Brain microvascular endothelial cell (primary cell): Measurements from ENCODE around the gene OPRL1.

Source experiments
- DNase-seq: peaks from one replicate; pipeline ENCODE4 v3.0.0-alpha.2; 2020
- H3K27ac ChIP-seq: fragments of 250-450 bp; sonication (Bioruptor Pico); 2 replicates; pipeline ENCODE4 v1.5.1; 2020; ENCODE audit warnings: mild to moderate bottlenecking, moderate library complexity
- H3K27me3 ChIP-seq: fragments of 250-450 bp; sonication (Bioruptor Pico); replicated peaks from 2 replicates; pipeline ENCODE4 v1.5.1; 2020; ENCODE audit warnings: mild to moderate bottlenecking
- H3K36me3 ChIP-seq: fragments of 250-450 bp; sonication (Bioruptor Pico); replicated peaks from 2 replicates; pipeline ENCODE4 v1.5.1; 2020; ENCODE audit warnings: mild to moderate bottlenecking
- H3K4me3 ChIP-seq: 2 replicates; pipeline ENCODE4 v1.5.1; 2011; ENCODE audit warnings: low read depth, mild to moderate bottlenecking, control low read depth, low read length, moderate library complexity
- in situ Hi-C: cut with HindIII; loops from 2 replicates; pipeline ENCODE4 v1.10.0; 2017; ENCODE audit warnings: low sequenced_read_pairs, low pct_ligation_motif_present
- TF ChIP-seq, protein P1 (sequence below): IDR thresholded peaks from 2 replicates; pipeline ENCODE4 v1.5.1; 2011; ENCODE audit warnings: low read depth, mild to moderate bottlenecking, moderate library complexity, low read length, control low read depth, inconsistent platforms; ENCODE audit errors: missing control alignments

OPRL1 gene

DNA sequence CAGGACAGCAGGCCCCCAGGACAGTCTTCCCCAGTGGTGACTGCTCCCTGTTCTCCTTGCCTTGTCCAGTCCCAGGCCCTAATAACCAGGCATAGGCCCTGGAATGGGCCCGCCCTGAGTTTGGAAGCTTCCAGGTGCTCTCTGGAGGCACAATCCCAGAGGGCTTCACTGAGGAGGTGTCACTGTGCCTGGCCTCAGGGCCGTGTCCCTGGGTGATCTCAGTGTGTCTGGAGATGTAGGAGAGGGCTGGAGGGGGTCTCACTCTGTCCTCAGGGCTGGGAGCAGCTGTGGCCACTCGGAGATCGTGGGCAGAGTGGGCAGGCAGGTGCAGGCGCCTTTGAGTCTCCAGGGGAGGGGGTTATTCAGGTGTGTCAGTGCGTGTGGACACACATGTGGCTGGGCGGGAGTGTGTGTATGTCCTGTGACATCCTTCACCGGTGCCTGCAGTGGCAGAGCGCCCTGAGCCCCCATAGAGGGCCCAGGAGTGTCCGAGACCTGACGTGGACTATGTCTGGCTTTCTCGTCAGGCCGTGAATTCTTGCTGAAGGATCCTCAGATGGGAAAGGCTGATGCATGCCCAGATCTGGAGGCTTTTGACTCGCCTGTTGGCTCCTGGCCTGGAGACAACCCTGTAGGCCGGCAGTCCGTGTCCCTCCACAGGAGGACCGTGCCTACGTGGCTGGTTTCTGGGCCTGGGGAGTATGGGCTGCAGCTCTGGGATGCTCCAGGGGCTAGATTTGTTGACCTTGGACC is 33.0 kb downstream of the OPRL1 start:
- TF ChIP-seq, protein P1, sequence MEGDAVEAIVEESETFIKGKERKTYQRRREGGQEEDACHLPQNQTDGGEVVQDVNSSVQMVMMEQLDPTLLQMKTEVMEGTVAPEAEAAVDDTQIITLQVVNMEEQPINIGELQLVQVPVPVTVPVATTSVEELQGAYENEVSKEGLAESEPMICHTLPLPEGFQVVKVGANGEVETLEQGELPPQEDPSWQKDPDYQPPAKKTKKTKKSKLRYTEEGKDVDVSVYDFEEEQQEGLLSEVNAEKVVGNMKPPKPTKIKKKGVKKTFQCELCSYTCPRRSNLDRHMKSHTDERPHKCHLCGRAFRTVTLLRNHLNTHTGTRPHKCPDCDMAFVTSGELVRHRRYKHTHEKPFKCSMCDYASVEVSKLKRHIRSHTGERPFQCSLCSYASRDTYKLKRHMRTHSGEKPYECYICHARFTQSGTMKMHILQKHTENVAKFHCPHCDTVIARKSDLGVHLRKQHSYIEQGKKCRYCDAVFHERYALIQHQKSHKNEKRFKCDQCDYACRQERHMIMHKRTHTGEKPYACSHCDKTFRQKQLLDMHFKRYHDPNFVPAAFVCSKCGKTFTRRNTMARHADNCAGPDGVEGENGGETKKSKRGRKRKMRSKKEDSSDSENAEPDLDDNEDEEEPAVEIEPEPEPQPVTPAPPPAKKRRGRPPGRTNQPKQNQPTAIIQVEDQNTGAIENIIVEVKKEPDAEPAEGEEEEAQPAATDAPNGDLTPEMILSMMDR = no peak
- no peak for DNase-seq
- in situ Hi-C loops = no loop called here
- H3K4me3 ChIP-seq = no peak overlapping the region
- H3K27me3 ChIP-seq = no peaks in the 10 kb centered on the region
- H3K27ac ChIP-seq = no peak overlapping the region
- H3K36me3 ChIP-seq = no peaks in the 10 kb centered on the region

DNA sequence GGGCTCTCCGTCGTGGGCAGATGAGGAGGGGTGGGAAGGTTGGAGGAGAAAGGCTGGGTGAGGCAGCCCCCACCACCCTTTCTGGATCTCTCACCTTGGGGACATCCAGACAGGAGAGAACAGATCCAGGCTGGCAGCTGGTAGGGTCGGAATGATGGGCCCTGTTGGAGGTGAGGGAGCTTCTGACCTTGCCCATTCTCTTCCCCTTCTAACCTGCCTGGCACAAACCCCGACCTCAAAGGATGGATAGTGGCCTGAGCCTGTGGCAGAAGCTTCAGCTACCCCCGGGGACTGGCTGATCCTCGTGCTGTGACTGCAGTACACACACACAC is 33.5 kb downstream of the OPRL1 start:
- Histone ChIP-seq H3K27me3 (no peaks in the 10 kb centered on the region), H3K36me3 (no peaks in the 10 kb centered on the region), H3K4me3 (no peak overlapping the region), H3K27ac (no peak overlapping the region)
- in situ Hi-C loops = no loop called here
- DNase-seq = no peak
- TF ChIP-seq, protein P1 = no peak

DNA sequence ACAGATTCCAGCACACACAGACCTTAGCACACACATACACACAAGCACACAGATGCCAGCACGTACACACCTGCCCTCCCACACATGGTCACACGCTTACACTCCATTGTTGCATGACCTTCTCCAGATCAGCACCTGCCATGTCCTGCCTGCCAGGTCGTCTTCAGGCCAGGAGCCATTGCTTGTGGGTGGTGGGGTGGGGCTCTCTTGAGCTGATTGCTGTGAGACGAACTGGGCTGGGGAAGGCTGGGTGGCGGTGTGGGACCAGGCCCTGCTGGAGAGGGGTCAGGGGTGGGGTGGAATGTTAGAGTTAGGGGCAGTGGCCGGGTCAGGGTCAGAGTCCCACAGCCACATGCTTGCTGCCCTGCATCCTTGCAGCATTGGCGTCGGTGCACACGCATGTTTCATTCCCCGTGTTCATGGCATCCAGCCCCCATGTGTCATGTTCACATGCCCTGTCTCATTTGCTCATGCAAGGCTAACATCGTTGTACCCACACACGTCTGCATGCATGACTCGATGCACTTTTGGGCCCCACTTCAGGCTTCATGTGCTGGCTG is 34.0 kb downstream of the OPRL1 start:
- in situ Hi-C loops = no loop called here
- Histone ChIP-seq H3K4me3 (no peak overlapping the region), H3K27me3 (no peaks in the 10 kb centered on the region), H3K27ac (no peak overlapping the region), H3K36me3 (no peaks in the 10 kb centered on the region)
- TF ChIP-seq, protein P1 = no peak
- DNase-seq = no peak

DNA sequence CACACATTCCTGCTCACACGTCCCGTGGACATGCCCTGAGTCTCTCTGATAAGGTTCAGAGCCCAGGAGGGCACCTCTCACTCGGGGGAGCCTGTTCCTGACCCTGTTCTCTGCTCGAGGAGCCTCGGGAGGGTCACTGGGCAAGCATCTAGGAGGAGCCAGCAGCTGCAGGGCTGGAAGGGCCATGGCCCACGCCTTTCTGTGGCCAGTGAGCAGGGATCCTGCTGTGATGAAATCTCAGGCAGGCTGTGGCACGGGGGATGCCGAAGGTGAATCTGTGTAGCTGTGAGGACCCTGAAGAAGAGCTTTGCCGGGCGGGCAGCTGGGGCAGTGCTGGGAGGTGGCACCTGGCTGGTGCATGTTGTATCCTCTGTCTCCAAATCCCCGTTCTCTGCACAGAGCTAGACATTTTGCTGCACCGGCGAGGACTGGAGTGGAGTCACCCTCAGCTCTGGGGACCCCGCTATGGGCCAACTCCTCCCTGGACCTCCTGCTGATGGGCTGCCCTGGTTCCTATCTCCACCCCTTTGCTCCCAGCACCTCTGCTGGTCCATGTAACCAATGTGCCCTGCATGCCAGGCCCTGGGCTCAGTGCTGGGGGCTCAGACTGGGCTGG is 34.6 kb downstream of the OPRL1 start:
- Histone ChIP-seq H3K27me3 (no peaks in the 10 kb centered on the region), H3K27ac (no peak overlapping the region), H3K4me3 (no peak overlapping the region), H3K36me3 (no peaks in the 10 kb centered on the region)
- in situ Hi-C loops = no loop called here
- no peak for DNase-seq
- TF ChIP-seq, protein P1 = no peak

DNA sequence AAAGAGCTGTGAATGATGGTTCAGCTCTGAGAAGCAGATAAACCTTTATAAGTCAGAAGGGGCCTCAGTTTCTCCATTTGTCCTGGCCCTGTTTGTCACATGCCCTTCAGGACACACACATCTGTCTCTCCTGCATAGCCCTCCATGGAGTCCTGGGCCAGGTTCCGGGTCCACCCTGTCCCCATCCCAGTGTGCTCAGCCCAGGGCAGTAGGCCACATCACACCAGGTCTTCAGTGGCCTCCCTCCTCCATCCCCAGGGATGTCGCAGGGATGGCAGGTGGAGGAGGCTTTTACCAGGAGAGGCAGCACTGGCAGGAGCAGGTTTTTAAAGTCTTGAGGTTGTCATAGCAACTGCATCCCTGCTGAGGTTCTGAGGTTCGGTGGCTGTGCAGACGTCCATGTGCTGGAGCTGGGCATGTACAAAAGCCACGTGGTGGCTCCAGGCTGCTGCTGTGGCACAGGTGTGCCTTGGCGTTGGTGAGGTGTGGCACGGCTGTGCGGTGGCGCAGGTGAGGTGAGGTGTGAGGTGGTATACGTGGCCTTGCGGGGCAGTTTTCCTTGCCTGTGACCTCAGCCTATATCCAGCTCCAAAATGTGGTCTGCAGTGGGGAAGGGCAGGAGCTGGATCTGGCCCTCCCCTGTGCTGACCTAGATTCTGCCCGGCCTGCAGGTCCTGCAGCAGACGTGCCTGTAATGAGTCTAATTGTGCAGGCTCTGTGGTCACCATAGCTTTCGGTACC is 35.5 kb downstream of the OPRL1 start:
- H3K36me3 ChIP-seq = no peaks in the 10 kb centered on the region
- TF ChIP-seq, protein P1 = no peak
- H3K27ac ChIP-seq = no peak overlapping the region
- no peak overlapping the region for H3K4me3 ChIP-seq
- DNase-seq = no peak
- no peaks in the 10 kb centered on the region for H3K27me3 ChIP-seq
- in situ Hi-C loops = no loop called here
